ENCODE results near the gene ARMC2.

ARMC2 gene

GRCh38 chr6:108988296-108988695 is 140.1 kb downstream of the ARMC2 start:
- no peak for DNase-seq (ENCODE audit: low spot score)

GRCh38 chr6:108988765-108989164 is 140.5 kb downstream of the ARMC2 start:
- no peak for DNase-seq (ENCODE audit: low spot score)

GRCh38 chr6:108989700-108990099 is 141.5 kb downstream of the ARMC2 start:
- no peak for DNase-seq (ENCODE audit: low spot score)

- no peak for DNase-seq (ENCODE audit: low spot score)
Observed at GRCh38 chr6:108993876-108994275, 145.7 kb downstream of the ARMC2 start.

- no peak for DNase-seq (ENCODE audit: low spot score)
Observed at GRCh38 chr6:108995296-108995695, 147.1 kb downstream of the ARMC2 start.

- DNase-seq (ENCODE audit: low spot score) = no peak
Observed at GRCh38 chr6:108996208-108996607, 148.0 kb downstream of the ARMC2 start.

GRCh38 chr6:108998485-108998884 is 150.3 kb downstream of the ARMC2 start:
- DNase-seq (ENCODE audit: low spot score) = no peak

GRCh38 chr6:108999428-108999827 is 151.2 kb downstream of the ARMC2 start:
- no peak for DNase-seq (ENCODE audit: low spot score)

GRCh38 chr6:109000289-109000688 is 152.1 kb downstream of the ARMC2 start:
- no peak for DNase-seq (ENCODE audit: low spot score)

GRCh38 chr6:109001291-109001894 is 153.2 kb downstream of the ARMC2 start:
- no peak for DNase-seq (ENCODE audit: low spot score)

GRCh38 chr6:109002051-109002697 is 154.0 kb downstream of the ARMC2 start:
- no peak for DNase-seq (ENCODE audit: low spot score)

GRCh38 chr6:109002882-109003281 is 154.7 kb downstream of the ARMC2 start:
- DNase-seq (ENCODE audit: low spot score) = no peak

- no peak for DNase-seq (ENCODE audit: low spot score)
Observed at GRCh38 chr6:109006818-109007217, 158.6 kb downstream of the ARMC2 start.

GRCh38 chr6:109007521-109007920 is 159.3 kb downstream of the ARMC2 start:
- DNase-seq (ENCODE audit: low spot score) = no peak

GRCh38 chr6:109008054-109008453 is 159.8 kb downstream of the ARMC2 start:
- no peak for DNase-seq (ENCODE audit: low spot score)

GRCh38 chr6:109008537-109009235 is 160.5 kb downstream of the ARMC2 start:
- peak; percentile 5 for DNase-seq (ENCODE audit: low spot score)

GRCh38 chr6:109009236-109009961 is 161.2 kb downstream of the ARMC2 start:
- DNase-seq (ENCODE audit: low spot score) = peak; percentile 90

- no peak for DNase-seq (ENCODE audit: low spot score)
Observed at GRCh38 chr6:109009962-109010704, 161.9 kb downstream of the ARMC2 start.

- DNase-seq (ENCODE audit: low spot score) = no peak
Observed at GRCh38 chr6:109010705-109011102, 162.5 kb downstream of the ARMC2 start.

- no peak for DNase-seq (ENCODE audit: low spot score)
Observed at GRCh38 chr6:109013656-109014305, 165.6 kb downstream of the ARMC2 start.

- no peak for DNase-seq (ENCODE audit: low spot score)
Observed at GRCh38 chr6:109014606-109015005, 166.4 kb downstream of the ARMC2 start.
